Osteoblast (primary cell): Measurements from ENCODE around the gene IL17REL. TPM values are rescaled to one million over a fixed set of nuclear protein-coding genes. Genes with fewer than 3 reads are reported as not detected.

ENCODE experiments used
- DNase-seq: peaks from one replicate; pipeline ENCODE4 v3.0.0; 2011; ENCODE audit warnings: low spot score, mixed read lengths; ENCODE audit not compliant: insufficient read length; ENCODE audit errors: missing footprints
- H2AFZ ChIP-seq: 2 replicates; pipeline ENCODE4 v1.6.0; 2011; ENCODE audit warnings: mild to moderate bottlenecking, low read length
- H3K27ac ChIP-seq: 2 replicates; pipeline ENCODE4 v1.5.1; 2011; ENCODE audit warnings: mild to moderate bottlenecking, low read depth, low read length, moderate library complexity
- H3K27me3 ChIP-seq: 2 replicates; pipeline ENCODE4 v1.6.0; 2012; ENCODE audit warnings: mild to moderate bottlenecking, control low read depth, inconsistent platforms, low read length, moderate library complexity; ENCODE audit not compliant: insufficient read depth
- H3K36me3 ChIP-seq: 2 replicates; pipeline ENCODE4 v1.5.1; 2011; ENCODE audit warnings: mild to moderate bottlenecking, low read length, control low read depth, moderate library complexity; ENCODE audit not compliant: insufficient read depth
- H3K4me1 ChIP-seq: 2 replicates; pipeline ENCODE4 v1.5.1; 2011; ENCODE audit warnings: mild to moderate bottlenecking, low read length, control low read depth, moderate library complexity; ENCODE audit not compliant: insufficient read depth
- H3K4me2 ChIP-seq: 2 replicates; pipeline ENCODE4 v1.6.0; 2011; ENCODE audit warnings: mild to moderate bottlenecking, low read length; ENCODE audit not compliant: insufficient read depth
- H3K4me3 ChIP-seq: fragments of 200-600 bp; sonication (generic); 3 replicates; pipeline ENCODE4 v1.5.1; 2012; ENCODE audit warnings: mild to moderate bottlenecking, low read length, inconsistent platforms; ENCODE audit not compliant: insufficient read depth
- H3K79me2 ChIP-seq: 2 replicates; pipeline ENCODE4 v1.6.0; 2012; ENCODE audit warnings: mild to moderate bottlenecking, low read length, control low read depth, inconsistent platforms; ENCODE audit not compliant: insufficient read depth
- H3K9me3 ChIP-seq: 2 replicates; pipeline ENCODE4 v1.5.1; 2011; ENCODE audit warnings: low read depth, low read length, control low read depth
- H4K20me1 ChIP-seq: 2 replicates; pipeline ENCODE4 v1.6.0; 2012; ENCODE audit warnings: mild to moderate bottlenecking, low read length, control low read depth; ENCODE audit not compliant: insufficient read depth
- CTCF ChIP-seq: IDR thresholded peaks from 2 replicates; pipeline ENCODE4 v1.5.1; 2011; ENCODE audit warnings: mild to moderate bottlenecking, low read depth, low read length, moderate library complexity; ENCODE audit errors: extremely low read depth
- total RNA-seq: library from RNA; depleted of rRNA; stranded (reverse); fragments of >200 nt; gene quantifications from 2 replicates; pipeline ENCODE4 v1.2.3, GENCODE V29; 2012

Gene IL17REL
- not detected in 2 replicates for total RNA-seq

DNA sequence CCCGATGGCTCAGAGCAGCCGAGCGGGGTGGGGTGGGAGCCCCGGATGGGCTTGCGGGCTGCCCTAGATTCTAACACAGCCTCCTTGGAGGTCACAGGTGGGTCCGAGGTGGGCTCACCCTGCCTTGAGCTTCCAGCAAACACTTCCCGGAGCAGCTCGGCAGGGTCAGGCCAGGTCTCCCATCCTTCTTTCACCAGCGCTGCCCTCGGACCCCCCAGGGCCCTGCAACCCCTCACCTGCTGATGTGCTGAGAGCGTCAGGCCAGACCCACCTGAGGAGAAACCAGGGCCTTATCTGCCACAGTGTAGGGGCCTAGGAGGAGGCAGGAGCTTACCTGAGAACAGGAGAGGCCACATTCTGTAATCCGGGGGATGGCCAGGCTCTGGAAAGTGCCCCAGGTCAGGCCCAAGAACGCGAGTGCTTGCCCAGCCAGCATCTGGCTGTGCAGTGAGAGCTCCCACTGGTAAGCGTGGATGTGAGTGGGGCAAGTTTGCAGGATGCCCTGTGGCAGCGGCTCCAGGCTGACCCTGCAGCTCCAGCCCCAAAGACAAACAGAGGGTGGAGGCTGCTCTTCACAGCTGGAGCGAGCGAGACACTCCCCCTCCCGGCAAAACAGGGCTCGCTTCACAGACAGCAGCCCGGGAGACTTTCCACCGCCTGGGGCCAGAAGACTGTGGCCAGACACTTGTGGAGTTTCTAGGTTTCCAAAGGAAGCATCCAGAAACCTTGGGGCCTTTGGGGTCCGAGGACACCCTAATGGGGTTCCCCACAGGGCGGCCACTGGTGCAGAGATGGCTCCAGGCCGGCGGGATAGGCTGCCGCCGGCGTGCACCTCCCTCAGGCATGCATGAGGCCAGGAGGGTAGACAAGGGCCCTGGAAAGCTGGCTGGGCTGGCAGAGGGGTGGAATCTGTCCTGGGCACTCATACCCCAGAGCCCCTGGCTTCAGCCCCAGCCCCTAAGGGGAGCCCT is at the start of gene IL17REL:
Gene IL17REL (minus strand): TSS at position 555 of the 971 bp plus-strand sequence. CDS start 119 bp downstream, at position 436.
- Histone ChIP-seq H3K36me3 (no peaks in the 10 kb centered on the region), H3K9me3 (no peaks in the 10 kb centered on the region), H3K4me2 (no peak within 1 kb of the TSS), H4K20me1 (no peaks in the 10 kb centered on the region), H3K79me2 (no peaks in the 10 kb centered on the region), H3K27me3 (peaks cover 47% of the 10 kb centered on the region), H2AFZ (no peak within 1 kb of the TSS), H3K27ac (no peak within 1 kb of the TSS), H3K4me3 (no peak within 1 kb of the TSS), H3K4me1 (no peaks in the 10 kb centered on the region)
- peak; percentile 97 for DNase-seq
- peak; percentile 9 for TF ChIP-seq CTCF

DNA sequence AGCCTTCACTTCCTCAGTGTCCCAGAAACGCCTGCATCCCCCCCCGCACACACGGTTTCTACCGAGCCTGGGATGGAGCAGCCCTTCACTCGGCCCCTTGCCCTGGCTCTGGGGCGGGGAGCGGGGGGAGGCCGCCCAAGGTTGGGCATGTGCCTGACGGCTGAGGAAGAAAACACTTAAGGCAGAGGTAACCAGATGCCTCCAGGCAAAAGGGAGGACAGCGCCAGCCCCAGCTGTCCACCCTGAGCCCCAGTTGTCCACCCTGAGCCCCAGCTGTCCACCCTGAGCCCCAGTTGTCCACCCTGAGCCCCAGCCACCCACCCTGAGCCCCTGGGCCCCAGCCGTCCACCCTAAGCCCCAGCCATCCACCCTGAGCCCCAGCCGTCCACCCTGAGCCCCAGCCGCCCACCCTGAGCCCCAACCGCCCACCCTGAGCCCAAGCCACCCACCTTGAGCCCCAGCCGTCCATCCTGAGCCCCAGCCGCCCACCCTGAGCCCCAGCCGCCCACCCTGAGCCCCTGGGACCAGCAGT is 49.3 kb upstream of the IL17REL start:
- Histone ChIP-seq H3K9me3 (no peaks in the 10 kb centered on the region), H3K4me1 (no peaks in the 10 kb centered on the region), H4K20me1 (no peaks in the 10 kb centered on the region), H3K4me2 (no peak overlapping the region), H3K27me3 (peaks cover 17% of the 10 kb centered on the region), H3K36me3 (no peaks in the 10 kb centered on the region), H3K4me3 (no peak overlapping the region), H3K27ac (no peak overlapping the region), H3K79me2 (no peaks in the 10 kb centered on the region), H2AFZ (no peak overlapping the region)
- TF ChIP-seq CTCF, result no peak
- DNase-seq, result no peak

DNA sequence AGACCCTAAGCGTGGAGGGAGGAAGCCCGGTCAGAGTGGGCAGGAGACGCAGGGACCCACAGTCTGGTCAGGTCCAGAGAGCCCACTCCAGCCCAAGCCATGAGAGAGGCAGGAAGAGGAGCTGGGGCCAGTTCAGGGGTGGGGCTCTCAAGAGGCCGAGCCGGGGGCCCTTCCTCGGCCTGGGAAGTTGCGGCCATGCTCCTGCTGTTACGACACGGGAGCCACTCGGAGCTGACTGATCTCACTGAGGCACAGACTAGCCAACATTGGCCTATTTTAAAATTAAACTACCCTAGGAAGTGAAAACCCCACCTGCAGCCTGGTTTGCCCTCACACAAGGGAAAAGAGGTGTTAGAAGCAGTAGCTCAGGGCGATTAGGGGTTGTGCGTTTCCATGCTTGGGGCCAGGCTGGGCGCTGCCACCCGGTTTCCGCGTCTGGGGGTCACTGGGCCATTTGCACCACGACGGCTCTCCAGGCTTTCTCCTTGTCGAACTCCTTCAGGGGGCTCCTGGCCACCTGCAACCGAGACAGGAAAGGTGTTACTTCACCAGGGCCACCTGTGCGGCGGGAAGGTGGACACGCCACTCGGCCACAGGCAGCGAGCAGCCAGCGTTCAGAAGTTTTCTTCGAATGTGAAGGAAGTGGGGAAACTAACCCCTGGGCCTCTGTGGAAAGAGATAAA is 48.7 kb upstream of the IL17REL start:
- Histone ChIP-seq H3K4me2 (no peak overlapping the region), H3K4me3 (no peak overlapping the region), H3K4me1 (no peaks in the 10 kb centered on the region), H3K79me2 (no peaks in the 10 kb centered on the region), H3K27ac (no peak overlapping the region), H3K9me3 (no peaks in the 10 kb centered on the region), H2AFZ (no peak overlapping the region), H3K27me3 (peaks cover 17% of the 10 kb centered on the region), H3K36me3 (no peaks in the 10 kb centered on the region), H4K20me1 (no peaks in the 10 kb centered on the region)
- no peak for TF ChIP-seq CTCF
- no peak for DNase-seq
